ENCODE measurements around the gene SAP30.

DNA sequence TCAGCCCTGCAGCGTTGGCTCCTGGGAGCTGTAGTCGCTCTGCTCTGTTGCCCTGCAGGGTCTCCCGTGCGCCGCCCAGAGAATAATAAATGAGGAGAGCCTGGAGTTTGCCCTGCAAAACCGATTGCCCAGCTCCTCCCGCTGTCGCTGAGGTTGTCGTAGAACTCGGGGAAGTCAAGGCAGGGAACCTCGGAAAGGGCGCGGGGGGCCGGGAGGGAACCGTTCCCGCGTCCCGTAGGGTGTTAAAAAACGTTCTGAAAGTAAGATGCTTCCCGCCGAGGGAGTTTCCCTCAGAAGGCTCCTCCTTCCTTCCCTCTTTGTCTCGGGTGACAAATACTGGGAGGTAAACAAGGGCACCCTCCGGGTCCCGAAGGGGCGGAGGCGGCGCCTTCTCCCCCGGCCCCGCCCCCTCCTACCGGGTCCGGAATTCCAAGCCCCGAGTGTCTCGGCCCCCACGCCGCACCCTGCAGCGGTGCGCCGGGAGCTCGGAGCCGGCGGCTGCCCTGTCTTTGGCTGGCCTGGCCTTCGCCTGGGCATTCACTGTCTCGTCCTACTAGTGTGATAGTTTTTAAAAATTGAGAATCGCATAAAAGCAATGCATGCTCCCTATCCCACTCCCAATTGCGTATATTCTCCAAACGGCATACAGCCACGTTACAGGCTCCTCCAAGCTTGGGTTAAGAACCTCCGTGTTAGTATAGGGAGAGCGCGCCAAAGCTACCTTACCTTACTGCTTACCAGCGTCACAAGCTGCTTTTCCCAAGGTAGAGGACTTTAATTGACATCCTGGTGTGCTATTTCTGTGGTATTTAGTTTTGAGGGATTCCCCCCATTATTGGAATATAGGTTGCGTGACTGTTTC is 35.6 kb upstream of the SAP30 start:
- TF ChIP-seq, protein P1, sequence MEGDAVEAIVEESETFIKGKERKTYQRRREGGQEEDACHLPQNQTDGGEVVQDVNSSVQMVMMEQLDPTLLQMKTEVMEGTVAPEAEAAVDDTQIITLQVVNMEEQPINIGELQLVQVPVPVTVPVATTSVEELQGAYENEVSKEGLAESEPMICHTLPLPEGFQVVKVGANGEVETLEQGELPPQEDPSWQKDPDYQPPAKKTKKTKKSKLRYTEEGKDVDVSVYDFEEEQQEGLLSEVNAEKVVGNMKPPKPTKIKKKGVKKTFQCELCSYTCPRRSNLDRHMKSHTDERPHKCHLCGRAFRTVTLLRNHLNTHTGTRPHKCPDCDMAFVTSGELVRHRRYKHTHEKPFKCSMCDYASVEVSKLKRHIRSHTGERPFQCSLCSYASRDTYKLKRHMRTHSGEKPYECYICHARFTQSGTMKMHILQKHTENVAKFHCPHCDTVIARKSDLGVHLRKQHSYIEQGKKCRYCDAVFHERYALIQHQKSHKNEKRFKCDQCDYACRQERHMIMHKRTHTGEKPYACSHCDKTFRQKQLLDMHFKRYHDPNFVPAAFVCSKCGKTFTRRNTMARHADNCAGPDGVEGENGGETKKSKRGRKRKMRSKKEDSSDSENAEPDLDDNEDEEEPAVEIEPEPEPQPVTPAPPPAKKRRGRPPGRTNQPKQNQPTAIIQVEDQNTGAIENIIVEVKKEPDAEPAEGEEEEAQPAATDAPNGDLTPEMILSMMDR (IDR thresholded peaks at IDR 0.05): no peak
- TF ChIP-seq POLR2A (IDR thresholded peaks at IDR 0.05): peak in 1 of 2 donors; percentile 40

Measured in thyroid gland (tissue), 4 donors.